IMR-90 (cell line): ENCODE measurements around the gene SCAMP1. TPM values are rescaled to one million over a fixed set of nuclear protein-coding genes. Genes with fewer than 3 reads are reported as not detected.

ENCODE experiments used
- ATAC-seq: fragments of 200-7000 bp; cut with Tn5 transposase; 2 replicates; pipeline ENCODE4 v1.9.1; 2020; ENCODE audit warnings: low read depth, mild to moderate bottlenecking, moderate library complexity
- BruUV-seq: library from RNA; stranded (reverse); fragments of 400-500 nt; replicated peaks from 2 replicates; lab custom pipeline; 2021; lab: Mats Ljungman, UMichigan
- CTCF ChIA-PET: fragments of 300-600 bp; formaldehyde crosslinking; extraction: SDS; loops from one replicate; lab custom pipeline; 2021; ENCODE audit warnings: antibody characterized with exemption; lab: Yijun Ruan, JAX
- POLR2A ChIA-PET: fragments of 300-600 bp; sonication (Branson Sonifier 250); formaldehyde crosslinking; loops from one replicate; lab custom pipeline; 2022; ENCODE audit warnings: antibody characterized with exemption; ENCODE audit not compliant: unreplicated experiment; lab: Charles Lee
- DNase-seq: peaks from one replicate; pipeline ENCODE4 v3.0.0; 2013
- H2AFZ ChIP-seq: replicated peaks from 2 replicates; pipeline ENCODE3; 2013; ENCODE audit warnings: low read length, mild to moderate bottlenecking; ENCODE audit not compliant: poor library complexity
- H2AK5ac ChIP-seq: 2 replicates; pipeline ENCODE4 v1.6.1; 2013; ENCODE audit warnings: low read depth, low read length, inconsistent platforms
- H2AK9ac ChIP-seq: replicated peaks from 2 replicates; pipeline ENCODE3; 2013; ENCODE audit warnings: mild to moderate bottlenecking, low read depth, low read length, moderate library complexity; ENCODE audit not compliant: poor library complexity
- H2BK120ac ChIP-seq: 2 replicates; pipeline ENCODE4 v1.6.1; 2013; ENCODE audit warnings: low read depth, low read length, inconsistent platforms
- H2BK15ac ChIP-seq: 3 replicates; pipeline ENCODE4 v1.6.1; 2013; ENCODE audit warnings: low read depth, low read length, inconsistent platforms
- H2BK20ac ChIP-seq: 2 replicates; pipeline ENCODE4 v1.6.1; 2013; ENCODE audit warnings: low read depth, mild to moderate bottlenecking, inconsistent platforms, low read length, moderate library complexity
- H2BK5ac ChIP-seq: 2 replicates; pipeline ENCODE4 v1.6.1; 2013; ENCODE audit warnings: mild to moderate bottlenecking, low read depth, low read length, inconsistent platforms; ENCODE audit not compliant: poor library complexity, severe bottlenecking
- H3K14ac ChIP-seq: replicated peaks from 2 replicates; pipeline ENCODE4 v1.6.1; 2013; ENCODE audit warnings: low read depth, low read length, inconsistent platforms
- H3K18ac ChIP-seq: 2 replicates; pipeline ENCODE4 v1.6.1; 2013; ENCODE audit warnings: low read depth, low read length, control low read depth
- H3K23ac ChIP-seq: 2 replicates; pipeline ENCODE4 v1.6.1; 2013; ENCODE audit warnings: low read depth, low read length, inconsistent platforms
- H3K27ac ChIP-seq: 2 replicates; pipeline ENCODE4 v1.5.1; 2013; ENCODE audit warnings: mild to moderate bottlenecking, control low read depth, low read length; ENCODE audit not compliant: insufficient read depth
- H3K27me3 ChIP-seq: 2 replicates; pipeline ENCODE4 v1.6.1; 2013; ENCODE audit warnings: low read length; ENCODE audit not compliant: control insufficient read depth, insufficient read depth
- H3K36me3 ChIP-seq: 2 replicates; pipeline ENCODE4 v1.6.1; 2013; ENCODE audit warnings: low read length, mixed read lengths; ENCODE audit not compliant: control insufficient read depth, insufficient read depth
- H3K4ac ChIP-seq: 2 replicates; pipeline ENCODE4 v1.6.1; 2013; ENCODE audit warnings: low read depth, low read length, inconsistent platforms
- H3K4me1 ChIP-seq: 2 replicates; pipeline ENCODE4 v1.6.1; 2013; ENCODE audit warnings: low read length, mixed read lengths; ENCODE audit not compliant: control insufficient read depth, insufficient read depth
- H3K4me2 ChIP-seq: 2 replicates; pipeline ENCODE4 v1.6.1; 2013; ENCODE audit warnings: low read depth, mild to moderate bottlenecking, control low read depth, low read length, moderate library complexity
- H3K4me3 ChIP-seq: 2 replicates; pipeline ENCODE4 v1.5.1; 2013; ENCODE audit warnings: low read depth, mild to moderate bottlenecking, control low read depth, low read length, moderate library complexity; ENCODE audit not compliant: insufficient read depth
- H3K56ac ChIP-seq: 2 replicates; pipeline ENCODE4 v1.6.1; 2013; ENCODE audit warnings: low read length, inconsistent platforms; ENCODE audit not compliant: insufficient read depth; ENCODE audit errors: extremely low read depth
- H3K79me1 ChIP-seq, 2 experiments: 2 replicates each; pipeline ENCODE4 v1.6.1; 2013; ENCODE audit warnings: low read length in 2 of 2, inconsistent platforms in 1 of 2, low read depth in 1 of 2
- H3K9ac ChIP-seq: 2 replicates; pipeline ENCODE4 v1.6.1; 2013; ENCODE audit warnings: low read depth, low read length, control low read depth
- H3K9me1 ChIP-seq: 2 replicates; pipeline ENCODE4 v1.6.1; 2013; ENCODE audit warnings: low read length, inconsistent platforms; ENCODE audit not compliant: insufficient read depth
- H3K9me3 ChIP-seq: 2 replicates; pipeline ENCODE4 v1.6.1; 2013; ENCODE audit warnings: low read length; ENCODE audit not compliant: control insufficient read depth, insufficient read depth
- H4K20me1 ChIP-seq: 2 replicates; pipeline ENCODE4 v1.6.1; 2013; ENCODE audit warnings: low read length, inconsistent platforms; ENCODE audit not compliant: insufficient read depth
- H4K5ac ChIP-seq: 2 replicates; pipeline ENCODE4 v1.6.1; 2013; ENCODE audit warnings: mild to moderate bottlenecking, low read depth, low read length, control low read depth
- H4K8ac ChIP-seq, 2 experiments: 2 replicates each; pipeline ENCODE4 v1.6.1; 2013; ENCODE audit warnings: low read depth in 2 of 2, low read length in 2 of 2, control low read depth in 1 of 2, inconsistent platforms in 1 of 2
- H4K91ac ChIP-seq: 2 replicates; pipeline ENCODE4 v1.6.1; 2013; ENCODE audit warnings: low read depth, low read length, inconsistent platforms; ENCODE audit not compliant: insufficient read depth
- CEBPB ChIP-seq: IDR thresholded peaks from 2 replicates; pipeline ENCODE4 v1.6.1; 2012; ENCODE audit warnings: low read depth, low read length, improper control_type of control experiment
- NFE2L2 ChIP-seq: fragments of 150-350 bp; IDR thresholded peaks from 2 replicates; pipeline ENCODE4 v1.6.1; 2016; ENCODE audit warnings: low read depth, mild to moderate bottlenecking, low read length
- USF2 ChIP-seq: fragments of 150-350 bp; IDR thresholded peaks from 2 replicates; pipeline ENCODE4 v1.6.1; 2017; ENCODE audit warnings: mild to moderate bottlenecking, antibody characterized with exemption, low read length, low read depth
- whole genome bisulfite sequencing, 2 experiments: methylation state at CpG; one replicate each; pipeline versions ENCODE4 v1.1.5 to v1.1.7; 2013; ENCODE audit warnings: missing lambda C conversion rate in 2 of 2; ENCODE audit not compliant: insufficient read length in 1 of 2; ENCODE audit errors: extremely low coverage in 2 of 2; 5-methylcytosine and 5-hydroxymethylcytosine counted together
- dilution Hi-C: fragments of 300-500 bp; cut with HindIII; formaldehyde crosslinking; loops from one replicate; pipeline ENCODE4 v1.14.3; 2018; ENCODE audit warnings: low sequenced_read_pairs; ENCODE audit not compliant: unreplicated experiment
- in situ Hi-C: fragments of 300-500 bp; cut with MboI; formaldehyde crosslinking; loops from 3 replicates; pipeline ENCODE4 v1.14.3; 2019; ENCODE audit warnings: low sequenced_read_pairs, inconsistent platforms, mixed read lengths
- intact Hi-C: fragments of 100-400 bp; cut with micrococcal nuclease; formaldehyde crosslinking; loops from 2 replicates; pipeline ENCODE4 v1.10.0; 2022
- polyA plus RNA-seq, 3 experiments: library from polyadenylated mRNA; depleted of rRNA; stranded (reverse); fragments of >200 nt; gene quantifications; 2 replicates each; pipeline ENCODE4 v1.2.3, GENCODE V29; 2012; ENCODE audit warnings: low replicate concordance in 1 of 3
- total RNA-seq: library from RNA; depleted of rRNA; stranded (reverse); fragments of >200 nt; gene quantifications from 2 replicates; pipeline ENCODE4 v1.2.3, GENCODE V29; 2012

The SCAMP1 gene
- total and polyA plus RNA-seq, 2 of the 4 experiments (the other 2 are of a cell fraction), result 13.5 to 114 TPM

DNA sequence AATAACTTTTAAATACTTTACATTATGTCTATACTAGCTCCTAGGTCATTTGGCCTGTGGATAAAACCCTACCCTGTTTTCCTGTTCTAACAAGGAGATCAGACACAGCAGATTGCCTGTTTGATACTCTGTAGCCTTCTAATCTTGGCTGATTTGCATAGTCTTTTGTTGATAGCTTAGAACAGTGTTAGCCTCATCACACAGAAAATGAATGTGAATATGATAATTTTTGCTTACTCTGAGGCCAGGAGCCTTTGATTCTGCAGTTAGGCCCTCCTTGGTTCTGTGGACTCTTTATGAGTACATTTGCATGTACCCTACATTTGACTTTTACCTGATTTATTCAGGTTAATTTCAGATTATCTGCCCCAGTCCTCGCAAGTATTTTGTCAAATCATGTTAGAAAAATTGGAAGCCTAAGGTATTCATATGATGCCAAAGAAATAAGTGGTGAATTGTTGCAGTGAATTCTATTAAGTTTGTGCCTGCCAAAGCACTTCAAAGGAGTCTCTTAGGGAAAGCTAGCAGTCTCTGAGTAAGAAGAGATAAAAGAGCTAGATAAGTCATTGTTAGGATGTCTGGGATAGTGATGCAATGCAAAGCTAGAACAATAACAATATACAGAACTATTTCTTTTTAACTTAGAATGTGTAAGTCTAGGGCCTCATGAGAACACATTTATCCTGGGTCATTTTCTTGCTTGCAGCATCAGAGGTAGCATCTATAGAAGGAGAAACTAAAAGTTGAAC is 56.4 kb downstream of the SCAMP1 start:
- DNase-seq, result peak; percentile 43
- WGBS, 2 experiments, result no CpG with 5 or more reads among the region's 1 CpG
- ChIA-PET POLR2A (no interaction called here), CTCF (interaction anchor here (0.6 kb wide), 1 partner anchor 258 kb away, joined by 3 read pairs; no protein-coding TSS in a partner anchor)
- H4K91ac ChIP-seq, result no peak overlapping the region
- H3K79me1 ChIP-seq, result peaks cover 0 to 5% of the 10 kb centered on the region in 2 experiments; a peak in 2 of 4 replicates
- no peaks in the 10 kb centered on the region for H4K20me1 ChIP-seq
- H2AFZ ChIP-seq, result no peak overlapping the region
- in situ Hi-C loops, result no loop called here
- no peaks in the 10 kb centered on the region for H3K27me3 ChIP-seq
- H3K4ac ChIP-seq, result no peak overlapping the region
- H3K27ac ChIP-seq, result no peak overlapping the region
- no peak overlapping the region for H3K56ac ChIP-seq
- no peak for ATAC-seq
- no peaks in the 10 kb centered on the region; the same call in 1 of the 2 replicates for H3K4me1 ChIP-seq
- BruUV-seq, result no TSS peak
- dilution Hi-C loops, result no loop called here
- H2BK120ac ChIP-seq, result no peak overlapping the region
- H2AK9ac ChIP-seq, result no peak overlapping the region
- H3K4me3 ChIP-seq, result no peak overlapping the region
- no peak overlapping the region for H3K4me2 ChIP-seq
- H3K9ac ChIP-seq, result no peak overlapping the region
- no peak overlapping the region for H2BK5ac ChIP-seq
- H3K18ac ChIP-seq, result no peak overlapping the region
- no peak overlapping the region for H3K14ac ChIP-seq
- TF ChIP-seq CEBPB, result peak; percentile 72
- no peak for TF ChIP-seq NFE2L2
- TF ChIP-seq USF2, result no peak
- no peak overlapping the region for H4K8ac ChIP-seq
- H4K5ac ChIP-seq, result no peak overlapping the region
- intact Hi-C loops, result loop anchor here (5.0 kb wide), 1 partner anchor 45 kb away; no protein-coding TSS in a partner anchor
- H2BK15ac ChIP-seq, result no peak overlapping the region
- no peak overlapping the region for H2BK20ac ChIP-seq
- no peak overlapping the region for H2AK5ac ChIP-seq
- no peaks in the 10 kb centered on the region for H3K9me3 ChIP-seq
- no peaks in the 10 kb centered on the region for H3K9me1 ChIP-seq
- peaks cover 3% of the 10 kb centered on the region for H3K36me3 ChIP-seq
- no peak overlapping the region for H3K23ac ChIP-seq
